Measurements from ENCODE around the gene MYO16.

MYO16 gene

DNA sequence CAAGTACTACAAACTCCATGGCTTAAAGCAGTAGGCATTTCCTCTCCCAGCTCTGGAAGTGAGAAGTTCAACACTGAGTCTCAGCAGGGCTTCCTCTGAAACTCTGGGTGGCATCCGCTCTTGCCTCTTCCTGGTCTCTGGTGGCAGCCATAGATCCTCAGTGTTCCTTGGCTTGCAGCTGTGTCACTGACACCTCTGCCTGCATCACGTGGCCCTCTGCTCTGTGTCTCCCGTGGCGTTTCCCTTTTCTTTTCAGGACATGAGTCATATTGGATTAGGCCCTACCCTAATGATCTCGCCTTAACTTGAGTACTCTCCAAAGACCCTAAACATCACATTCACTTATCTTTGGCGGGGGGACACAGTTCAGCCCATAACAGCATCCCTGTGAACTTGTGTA is 466.7 kb downstream of the MYO16 start:
- Histone ChIP-seq H3K27ac (ENCODE audit: low read depth, low read length) (no peak overlapping the region), H3K9me3 (ENCODE audit: control insufficient read depth, insufficient read depth, low read length) (no peaks in the 10 kb centered on the region; the same call in 1 of the 2 replicates), H3K9me2 (replicated peaks; ENCODE audit: control insufficient read depth, low read length) (no peaks in the 10 kb centered on the region), H3K4me3 (ENCODE audit: low read length) (no peak overlapping the region), H4K20me1 (ENCODE audit: control insufficient read depth, insufficient read depth, low read depth, low read length) (no peaks in the 10 kb centered on the region), H3F3A (ENCODE audit: control insufficient read depth, insufficient read depth) (no peaks in the 10 kb centered on the region), H3K4me2 (ENCODE audit: low read length) (no peak overlapping the region), H3K27me3 (ENCODE audit: control insufficient read depth, low read length) (no peaks in the 10 kb centered on the region), H3K79me2 (ENCODE audit: control insufficient read depth, low read length) (no peaks in the 10 kb centered on the region), H3K36me3 (ENCODE audit: control insufficient read depth, low read length) (no peaks in the 10 kb centered on the region), H3K4me1 (ENCODE audit: control insufficient read depth, low read length) (no peaks in the 10 kb centered on the region)
- TF ChIP-seq, protein P1, sequence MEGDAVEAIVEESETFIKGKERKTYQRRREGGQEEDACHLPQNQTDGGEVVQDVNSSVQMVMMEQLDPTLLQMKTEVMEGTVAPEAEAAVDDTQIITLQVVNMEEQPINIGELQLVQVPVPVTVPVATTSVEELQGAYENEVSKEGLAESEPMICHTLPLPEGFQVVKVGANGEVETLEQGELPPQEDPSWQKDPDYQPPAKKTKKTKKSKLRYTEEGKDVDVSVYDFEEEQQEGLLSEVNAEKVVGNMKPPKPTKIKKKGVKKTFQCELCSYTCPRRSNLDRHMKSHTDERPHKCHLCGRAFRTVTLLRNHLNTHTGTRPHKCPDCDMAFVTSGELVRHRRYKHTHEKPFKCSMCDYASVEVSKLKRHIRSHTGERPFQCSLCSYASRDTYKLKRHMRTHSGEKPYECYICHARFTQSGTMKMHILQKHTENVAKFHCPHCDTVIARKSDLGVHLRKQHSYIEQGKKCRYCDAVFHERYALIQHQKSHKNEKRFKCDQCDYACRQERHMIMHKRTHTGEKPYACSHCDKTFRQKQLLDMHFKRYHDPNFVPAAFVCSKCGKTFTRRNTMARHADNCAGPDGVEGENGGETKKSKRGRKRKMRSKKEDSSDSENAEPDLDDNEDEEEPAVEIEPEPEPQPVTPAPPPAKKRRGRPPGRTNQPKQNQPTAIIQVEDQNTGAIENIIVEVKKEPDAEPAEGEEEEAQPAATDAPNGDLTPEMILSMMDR (IDR thresholded peaks at IDR 0.05; ENCODE audit: low read depth, low read length, poor library complexity, severe bottlenecking): no peak
- no peak for TF ChIP-seq EZH2phosphoT487 (IDR thresholded peaks at IDR 0.05; ENCODE audit: borderline replicate concordance, low read length)

DNA sequence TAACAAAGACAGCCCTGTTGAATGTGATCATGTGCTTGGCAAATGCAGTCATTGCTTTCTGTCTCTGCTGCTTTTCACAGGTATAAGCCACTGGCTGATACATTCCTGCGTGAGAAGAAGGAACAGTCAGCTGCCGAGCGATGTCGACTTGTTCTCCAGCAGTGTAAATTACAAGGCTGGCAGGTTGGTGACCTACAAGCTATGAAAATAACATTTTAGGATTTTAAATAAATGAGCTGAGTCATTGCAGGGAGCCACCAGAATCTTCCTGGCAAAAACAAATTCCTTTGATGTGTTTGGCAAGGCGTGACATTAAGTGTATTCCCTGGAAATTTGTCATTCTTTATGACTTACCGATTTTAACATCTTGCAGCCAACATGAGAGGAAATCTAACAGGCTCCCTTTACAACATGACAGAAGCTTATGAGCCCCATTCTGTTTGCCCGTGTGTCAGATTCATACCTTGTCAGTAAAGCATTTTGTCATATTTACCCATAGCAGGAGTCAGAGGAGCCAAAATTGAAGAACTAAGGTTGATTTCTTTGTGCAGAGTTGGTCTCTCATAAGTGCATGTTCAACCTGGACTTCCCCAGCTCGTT is 471.4 kb downstream of the MYO16 start:
- no peaks in the 10 kb centered on the region for H3F3A ChIP-seq (ENCODE audit: control insufficient read depth, insufficient read depth)
- H3K9me2 ChIP-seq (replicated peaks; ENCODE audit: control insufficient read depth, low read length): no peaks in the 10 kb centered on the region
- H4K20me1 ChIP-seq (ENCODE audit: control insufficient read depth, insufficient read depth, low read depth, low read length): no peaks in the 10 kb centered on the region
- no peaks in the 10 kb centered on the region; the same call in 1 of the 2 replicates for H3K9me3 ChIP-seq (ENCODE audit: control insufficient read depth, insufficient read depth, low read length)
- TF ChIP-seq EZH2phosphoT487 (IDR thresholded peaks at IDR 0.05; ENCODE audit: borderline replicate concordance, low read length): no peak
- TF ChIP-seq, protein P1 (IDR thresholded peaks at IDR 0.05; ENCODE audit: low read depth, low read length, poor library complexity, severe bottlenecking): no peak
- H3K79me2 ChIP-seq (ENCODE audit: control insufficient read depth, low read length): no peaks in the 10 kb centered on the region
- no peak overlapping the region for H3K4me2 ChIP-seq (ENCODE audit: low read length)
- no peaks in the 10 kb centered on the region for H3K4me1 ChIP-seq (ENCODE audit: control insufficient read depth, low read length)
- no peaks in the 10 kb centered on the region for H3K36me3 ChIP-seq (ENCODE audit: control insufficient read depth, low read length)
- no peaks in the 10 kb centered on the region for H3K27me3 ChIP-seq (ENCODE audit: control insufficient read depth, low read length)
- no peak overlapping the region for H3K4me3 ChIP-seq (ENCODE audit: low read length)
- no peak overlapping the region for H3K27ac ChIP-seq (ENCODE audit: low read depth, low read length)

DNA sequence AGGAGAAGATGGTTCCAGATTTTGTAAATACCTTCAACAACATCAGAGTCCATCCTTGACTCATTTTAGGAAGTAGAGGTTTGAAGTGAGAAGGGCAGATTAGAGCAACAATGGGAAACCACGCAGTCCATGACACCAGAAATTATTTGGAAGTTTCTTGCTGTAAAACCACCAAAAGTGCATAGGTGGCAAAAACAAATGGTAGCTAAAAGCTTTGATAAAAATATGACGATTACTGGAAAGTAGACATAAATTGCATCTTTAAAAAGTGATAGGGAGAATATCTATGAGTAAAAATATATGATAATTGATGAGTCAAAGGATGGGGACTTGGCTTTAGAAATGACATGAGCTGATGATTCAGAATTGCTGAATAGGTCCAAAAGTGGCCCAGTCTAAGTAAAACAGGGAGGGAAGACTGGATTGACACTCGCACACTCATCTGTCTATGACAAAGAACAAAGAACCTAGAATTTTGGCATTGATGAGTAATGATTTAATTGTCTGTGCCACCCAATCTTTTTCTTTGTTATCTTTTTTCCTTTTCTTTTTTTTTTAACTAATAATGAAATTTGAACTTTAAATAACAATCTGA is 472.2 kb downstream of the MYO16 start:
- TF ChIP-seq EZH2phosphoT487 (IDR thresholded peaks at IDR 0.05; ENCODE audit: borderline replicate concordance, low read length): no peak
- TF ChIP-seq, protein P1 (IDR thresholded peaks at IDR 0.05; ENCODE audit: low read depth, low read length, poor library complexity, severe bottlenecking): no peak
- Histone ChIP-seq H4K20me1 (ENCODE audit: control insufficient read depth, insufficient read depth, low read depth, low read length) (no peaks in the 10 kb centered on the region), H3K27me3 (ENCODE audit: control insufficient read depth, low read length) (no peaks in the 10 kb centered on the region), H3K9me2 (replicated peaks; ENCODE audit: control insufficient read depth, low read length) (no peaks in the 10 kb centered on the region), H3K4me2 (ENCODE audit: low read length) (no peak overlapping the region), H3F3A (ENCODE audit: control insufficient read depth, insufficient read depth) (no peaks in the 10 kb centered on the region), H3K4me3 (ENCODE audit: low read length) (no peak overlapping the region), H3K79me2 (ENCODE audit: control insufficient read depth, low read length) (no peaks in the 10 kb centered on the region), H3K9me3 (ENCODE audit: control insufficient read depth, insufficient read depth, low read length) (no peaks in the 10 kb centered on the region; the same call in 1 of the 2 replicates), H3K27ac (ENCODE audit: low read depth, low read length) (no peak overlapping the region), H3K36me3 (ENCODE audit: control insufficient read depth, low read length) (no peaks in the 10 kb centered on the region), H3K4me1 (ENCODE audit: control insufficient read depth, low read length) (no peaks in the 10 kb centered on the region)
